ENCODE data around the gene DEPP1.

- no peak for TF ChIP-seq CTCF (conservative IDR thresholded peaks at IDR 0.05; ENCODE audit: low read depth, low read length)
- no peak for TF ChIP-seq EZH2 (IDR thresholded peaks at IDR 0.05; ENCODE audit: borderline replicate concordance, low read depth, low read length, poor library complexity, severe bottlenecking)
Observed at GRCh38 chr10:44931621-44932516, 46.7 kb downstream of the DEPP1 start.

All from A673 (cell line).